Limb (tissue), 2 donors: ENCODE data around the gene FPR1.

Experiments
- DNase-seq, 2 donors: peaks; one replicate each; pipeline ENCODE4 v3.0.0-alpha.2; 2016; ENCODE audit errors: extremely low spot score in 2 of 2

FPR1 gene, protein sequence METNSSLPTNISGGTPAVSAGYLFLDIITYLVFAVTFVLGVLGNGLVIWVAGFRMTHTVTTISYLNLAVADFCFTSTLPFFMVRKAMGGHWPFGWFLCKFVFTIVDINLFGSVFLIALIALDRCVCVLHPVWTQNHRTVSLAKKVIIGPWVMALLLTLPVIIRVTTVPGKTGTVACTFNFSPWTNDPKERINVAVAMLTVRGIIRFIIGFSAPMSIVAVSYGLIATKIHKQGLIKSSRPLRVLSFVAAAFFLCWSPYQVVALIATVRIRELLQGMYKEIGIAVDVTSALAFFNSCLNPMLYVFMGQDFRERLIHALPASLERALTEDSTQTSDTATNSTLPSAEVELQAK

DNA sequence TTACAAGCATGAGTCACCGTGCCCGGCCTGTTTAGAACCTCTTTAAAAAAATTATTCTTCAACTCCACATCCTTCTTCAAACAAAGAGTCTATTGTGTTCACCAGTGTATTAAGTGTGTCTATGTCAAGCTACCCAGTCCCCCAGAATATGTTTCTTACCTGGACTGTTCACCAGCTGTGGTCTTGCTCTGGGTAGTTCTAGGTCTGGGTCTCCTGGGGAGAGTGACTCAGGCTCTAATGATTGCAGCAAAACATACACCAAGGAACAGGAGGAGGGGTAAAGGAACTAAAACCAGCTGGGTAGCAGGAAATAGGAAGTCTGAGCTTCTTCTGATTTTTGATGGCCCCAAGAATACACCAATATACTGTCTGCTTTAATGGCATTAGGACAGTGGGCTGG lies at the start of gene FPR1:
Gene FPR1, minus strand, starts transcription at position 224 of the 400 bp plus-strand sequence. CDS start 4,884 bp downstream, outside the sequence.
- DNase-seq: no peak

DNA sequence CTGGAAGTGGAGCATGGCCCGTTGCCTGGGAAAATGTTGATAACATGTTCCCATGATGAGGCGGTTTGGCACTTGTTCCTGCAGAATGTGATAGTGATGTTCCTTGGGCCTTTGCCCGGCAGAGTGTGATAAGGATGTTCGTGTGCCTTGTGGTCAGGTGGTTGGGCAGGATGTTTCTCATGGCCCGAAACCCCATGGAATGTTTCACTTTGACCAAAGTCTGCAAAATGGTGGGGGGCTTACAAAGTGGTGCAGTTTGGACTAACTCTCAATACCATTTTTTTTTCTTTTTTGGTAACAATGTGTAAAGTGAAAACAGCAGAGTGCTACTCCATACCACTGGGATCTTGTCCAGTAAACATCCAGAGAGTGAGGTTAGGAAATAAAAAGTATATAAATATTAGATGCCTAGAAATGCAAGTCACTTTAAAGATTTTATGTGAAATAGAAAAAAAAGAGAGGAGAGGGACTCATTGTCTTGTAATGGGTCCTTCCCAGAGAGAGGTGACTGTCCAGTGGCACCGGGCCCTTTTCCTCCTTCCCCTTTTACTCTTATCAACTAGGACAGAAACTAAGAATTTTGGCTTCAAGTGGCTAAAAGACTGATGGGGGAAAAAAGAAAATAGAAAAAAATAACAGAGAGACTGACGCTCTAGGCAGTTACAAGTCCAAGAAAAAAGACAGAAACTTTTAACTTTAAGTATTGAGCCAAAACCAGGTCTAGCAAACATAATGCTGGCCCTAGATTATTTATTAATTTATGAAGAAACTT lies 49.0 kb upstream of the FPR1 start:
- DNase-seq: no peak

DNA sequence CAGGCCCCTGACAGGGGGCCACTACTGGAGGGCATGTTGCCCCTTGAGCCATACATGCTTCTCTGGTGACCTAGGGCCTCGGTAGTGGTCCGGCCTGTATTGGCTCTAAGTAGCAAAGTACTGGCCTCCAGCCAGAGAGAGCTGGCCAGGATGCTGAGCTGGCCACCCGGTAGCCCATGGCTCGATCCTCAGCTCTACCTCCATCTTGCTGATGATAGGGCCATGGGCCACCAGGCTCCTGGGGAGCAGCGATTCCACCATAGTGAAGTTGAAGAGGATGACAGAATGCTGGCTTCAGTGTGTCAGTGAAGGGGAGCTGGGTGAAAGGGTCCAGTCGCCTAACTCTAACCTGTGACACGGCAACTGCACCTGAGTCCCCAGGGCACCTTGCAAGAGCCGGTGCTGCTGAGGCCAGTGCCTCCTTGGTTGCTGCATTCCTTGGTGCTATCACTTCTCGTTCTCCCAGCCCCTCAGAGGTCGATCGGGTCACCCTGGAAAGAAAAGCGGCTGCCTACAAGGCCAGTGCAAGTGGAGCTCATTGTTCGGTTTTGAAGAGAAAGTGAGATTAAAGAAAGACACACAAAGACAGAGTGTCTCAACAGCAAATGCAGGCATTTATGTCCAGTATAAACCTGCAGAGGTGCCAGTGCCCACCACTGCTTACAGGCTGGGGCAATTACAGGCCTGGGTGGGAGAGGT lies 48.2 kb upstream of the FPR1 start:
- DNase-seq: no peak

DNA sequence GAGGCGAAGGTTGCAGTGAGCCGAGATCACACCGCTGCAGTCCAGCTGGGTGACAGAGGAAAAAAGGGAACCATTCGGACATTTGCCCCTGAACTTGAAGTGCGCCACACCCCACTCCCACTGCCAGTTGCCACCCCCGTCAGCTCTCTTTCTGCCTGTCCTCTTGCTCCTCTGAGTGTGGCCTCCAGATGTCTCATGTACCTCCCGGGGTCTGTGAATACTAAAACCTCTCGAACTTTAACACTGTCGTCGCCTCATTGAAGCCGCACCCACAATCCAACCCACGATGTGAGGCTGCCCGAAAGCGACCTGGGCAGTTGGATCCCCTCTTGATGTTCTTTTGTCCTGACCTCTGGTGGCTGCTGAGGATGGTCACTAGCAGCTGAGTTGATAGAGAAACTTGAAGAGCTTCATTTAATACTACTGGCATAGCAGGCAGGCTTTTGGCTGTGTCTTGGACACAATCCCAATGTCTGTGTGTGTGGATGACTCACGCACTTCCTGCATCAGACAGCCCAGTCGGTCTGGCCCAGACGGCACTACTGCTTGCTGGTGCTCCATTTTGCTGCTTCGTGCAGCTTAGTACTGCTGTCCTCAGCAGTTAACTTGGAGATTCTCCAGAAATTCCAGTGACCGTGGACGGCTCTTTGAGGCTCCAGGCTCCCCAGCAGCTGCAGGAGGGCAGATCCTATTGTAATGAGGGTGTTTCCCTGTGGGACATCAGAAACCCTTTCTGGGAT lies 47.5 kb upstream of the FPR1 start:
- peak; percentile 37 to 54 for DNase-seq

DNA sequence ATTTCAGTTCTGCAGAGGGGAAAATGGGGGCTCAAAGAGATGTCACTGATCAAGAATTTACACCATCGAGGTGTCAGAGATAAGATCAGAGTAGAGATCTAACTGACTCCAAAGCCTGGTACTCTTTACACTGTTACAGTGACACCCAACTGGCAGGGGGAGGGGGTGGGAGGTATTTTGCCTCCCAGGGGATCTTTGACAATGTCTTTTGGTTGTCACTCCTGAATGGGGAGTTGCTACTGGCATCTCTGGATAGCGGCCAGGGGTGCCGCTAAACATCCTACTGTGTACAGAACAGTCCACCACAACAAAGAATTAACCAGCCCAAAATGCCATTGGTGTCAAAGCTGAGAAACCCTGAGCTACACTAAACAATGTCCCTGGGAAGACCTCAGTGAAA lies 46.4 kb upstream of the FPR1 start:
- DNase-seq: no peak

DNA sequence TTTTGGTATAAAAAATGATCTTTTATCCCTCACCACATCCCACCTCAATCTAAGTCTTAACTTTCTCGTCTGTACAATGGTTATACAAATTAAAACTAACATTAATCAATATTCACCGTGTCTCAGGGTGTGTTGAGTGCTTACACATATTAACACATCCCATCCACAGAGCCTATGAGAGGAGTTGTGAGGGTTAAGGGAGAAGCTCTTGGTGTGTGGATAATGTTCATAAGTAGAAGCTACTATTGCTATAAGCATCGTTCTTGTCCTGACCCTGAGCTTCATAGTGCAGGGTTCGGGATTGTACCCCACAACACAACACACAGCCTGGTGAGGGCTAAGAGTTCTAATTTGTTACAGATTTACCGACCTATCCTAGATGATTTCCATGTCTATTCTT lies 45.8 kb upstream of the FPR1 start:
- DNase-seq: no peak

DNA sequence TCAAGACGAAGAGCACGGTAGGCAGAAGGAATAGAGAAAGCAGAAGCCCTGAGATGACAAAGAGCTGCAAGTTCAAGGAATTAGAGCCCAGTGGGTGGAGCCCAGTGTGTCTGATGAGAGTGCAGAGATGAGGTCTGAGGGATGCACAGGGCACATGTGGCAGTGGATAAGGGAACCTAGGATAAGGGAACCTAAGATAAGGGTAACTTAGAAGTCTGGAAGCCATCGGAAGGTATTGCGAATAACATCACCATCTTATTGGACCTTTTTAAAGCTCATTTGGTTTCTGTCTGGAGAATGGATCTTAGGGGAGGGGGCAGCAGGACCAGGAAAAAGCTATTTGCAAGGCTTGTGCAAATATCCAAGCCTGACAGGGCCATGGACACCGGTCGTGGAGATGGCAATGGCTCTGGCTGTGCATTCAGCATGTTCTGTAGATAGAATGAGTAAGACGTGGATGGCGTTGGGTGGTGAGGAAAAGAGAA lies 44.6 kb upstream of the FPR1 start:
- DNase-seq: no peak

DNA sequence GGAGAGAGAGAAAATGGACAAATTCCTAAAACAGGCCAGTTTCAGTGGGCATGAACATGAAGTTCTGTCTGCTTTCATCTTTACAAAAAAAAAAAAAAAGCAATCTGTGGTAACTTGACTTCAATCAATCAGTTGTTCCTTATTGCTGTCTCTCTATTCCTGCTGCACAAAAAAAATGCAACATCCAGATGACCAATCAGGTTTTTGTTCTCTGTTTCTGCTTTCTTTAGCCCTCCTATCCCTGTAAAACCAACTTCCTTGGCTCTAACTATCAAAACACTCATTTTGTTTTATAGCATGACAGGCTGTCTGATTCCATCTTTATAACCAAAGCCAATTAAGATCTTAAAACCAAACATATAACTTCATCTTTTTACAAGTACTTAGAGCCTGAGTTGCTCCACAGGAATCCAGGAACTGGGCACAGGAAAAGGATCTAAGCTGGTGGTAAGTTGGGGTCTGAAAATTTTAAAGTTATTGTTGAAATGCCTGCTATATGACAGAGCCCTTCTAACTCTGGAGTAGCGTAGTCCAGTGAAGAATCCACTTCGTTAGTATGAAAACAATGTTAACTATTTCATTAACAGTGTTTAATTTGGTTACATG lies 43.3 kb upstream of the FPR1 start, which contains the start of gene FPR3:
Gene FPR3, plus strand, starts transcription at position 273 of the 606 bp plus-strand sequence. CDS start 28,592 bp downstream, outside the sequence.
- DNase-seq: no peak

DNA sequence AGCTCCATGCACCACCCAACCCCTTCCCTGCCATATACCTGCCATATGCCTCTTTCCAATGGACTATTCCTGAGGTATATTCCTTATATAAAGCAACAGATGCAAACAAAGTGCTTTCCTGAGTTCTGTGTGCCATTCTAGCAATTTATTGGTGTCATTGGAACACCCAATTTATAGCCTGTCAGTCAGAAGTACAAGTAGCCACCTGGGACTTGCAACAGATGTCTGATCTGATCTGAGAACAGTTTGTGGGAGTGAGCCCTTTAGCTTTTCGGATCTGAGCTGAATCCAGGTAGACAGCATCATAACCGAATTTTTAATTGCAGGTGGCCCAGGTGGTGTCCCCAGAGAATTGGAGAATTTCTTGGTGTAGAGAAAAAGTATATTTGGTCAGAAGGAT lies 42.3 kb upstream of the FPR1 start:
- DNase-seq: no peak

DNA sequence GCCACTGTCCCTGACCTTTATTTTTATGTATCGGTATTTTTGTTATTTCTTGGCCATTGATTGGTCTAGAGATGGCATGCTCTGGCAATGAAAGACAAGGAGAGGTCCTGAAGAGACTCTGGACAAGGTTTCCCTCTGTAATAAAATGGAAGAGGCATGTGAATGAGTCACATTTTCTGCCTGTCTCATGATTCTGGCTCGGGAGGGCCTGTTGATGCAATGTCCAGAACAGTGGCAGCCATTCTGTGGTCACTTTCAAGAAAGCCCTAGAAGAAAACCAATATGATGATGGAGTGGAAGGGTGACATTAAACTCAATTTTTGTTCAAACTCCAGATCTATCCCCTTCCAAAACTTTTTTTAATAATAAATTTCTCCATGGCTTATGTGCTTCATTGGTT lies 41.3 kb upstream of the FPR1 start:
- DNase-seq: no peak

DNA sequence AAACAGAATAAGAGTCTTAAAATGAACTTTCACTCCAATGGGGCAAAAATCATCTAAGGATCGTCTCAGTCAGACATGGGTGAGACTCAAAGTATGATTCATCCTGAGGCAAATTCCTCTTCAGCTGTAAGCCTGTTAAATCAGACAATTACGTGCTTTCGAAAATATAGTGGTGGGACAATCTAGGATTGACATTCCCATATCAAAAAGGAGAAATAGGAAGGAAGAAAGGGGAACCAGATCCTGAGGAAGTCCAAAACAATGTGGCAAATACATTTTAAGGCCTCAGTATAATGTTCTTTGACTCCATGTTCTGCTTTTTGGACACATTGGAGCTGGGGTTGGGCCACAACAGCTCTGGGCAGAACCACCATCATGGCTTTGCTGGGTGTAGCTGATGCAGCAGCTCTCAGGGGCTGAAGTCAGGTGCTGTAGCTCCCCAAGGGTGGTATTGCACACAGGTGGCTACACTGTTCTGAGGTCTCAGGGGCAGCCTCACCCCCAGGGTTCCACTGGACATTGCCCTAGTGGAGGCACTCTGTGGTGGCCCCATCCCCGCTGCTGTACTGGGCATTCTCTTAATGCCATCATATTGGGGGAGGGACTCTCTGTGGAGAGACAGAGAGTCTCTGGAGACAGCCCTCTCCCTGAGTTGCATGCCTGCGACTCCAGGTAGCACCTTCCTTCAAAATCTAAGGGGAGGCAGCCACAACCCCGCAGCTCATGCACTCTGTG lies 37.5 kb upstream of the FPR1 start:
- DNase-seq: no peak

DNA sequence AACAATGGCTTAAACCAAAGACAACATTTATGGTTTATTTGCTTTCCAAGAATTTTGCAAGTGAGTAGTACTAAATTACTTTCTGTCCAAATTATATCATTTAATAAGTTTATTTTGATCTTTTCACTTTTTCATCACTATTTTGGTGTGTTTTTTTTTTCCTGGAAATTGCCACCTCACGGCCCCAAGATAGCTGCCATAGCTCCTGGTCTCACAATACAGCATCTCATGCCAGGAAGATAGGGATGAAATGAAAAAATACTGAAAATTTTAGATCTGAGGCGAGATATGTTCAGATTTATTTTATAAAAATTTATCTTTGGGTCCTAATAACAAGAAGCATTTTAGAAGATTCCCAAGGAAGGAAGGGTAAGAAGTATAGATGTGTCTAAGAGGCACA lies 36.4 kb upstream of the FPR1 start:
- no peak for DNase-seq

DNA sequence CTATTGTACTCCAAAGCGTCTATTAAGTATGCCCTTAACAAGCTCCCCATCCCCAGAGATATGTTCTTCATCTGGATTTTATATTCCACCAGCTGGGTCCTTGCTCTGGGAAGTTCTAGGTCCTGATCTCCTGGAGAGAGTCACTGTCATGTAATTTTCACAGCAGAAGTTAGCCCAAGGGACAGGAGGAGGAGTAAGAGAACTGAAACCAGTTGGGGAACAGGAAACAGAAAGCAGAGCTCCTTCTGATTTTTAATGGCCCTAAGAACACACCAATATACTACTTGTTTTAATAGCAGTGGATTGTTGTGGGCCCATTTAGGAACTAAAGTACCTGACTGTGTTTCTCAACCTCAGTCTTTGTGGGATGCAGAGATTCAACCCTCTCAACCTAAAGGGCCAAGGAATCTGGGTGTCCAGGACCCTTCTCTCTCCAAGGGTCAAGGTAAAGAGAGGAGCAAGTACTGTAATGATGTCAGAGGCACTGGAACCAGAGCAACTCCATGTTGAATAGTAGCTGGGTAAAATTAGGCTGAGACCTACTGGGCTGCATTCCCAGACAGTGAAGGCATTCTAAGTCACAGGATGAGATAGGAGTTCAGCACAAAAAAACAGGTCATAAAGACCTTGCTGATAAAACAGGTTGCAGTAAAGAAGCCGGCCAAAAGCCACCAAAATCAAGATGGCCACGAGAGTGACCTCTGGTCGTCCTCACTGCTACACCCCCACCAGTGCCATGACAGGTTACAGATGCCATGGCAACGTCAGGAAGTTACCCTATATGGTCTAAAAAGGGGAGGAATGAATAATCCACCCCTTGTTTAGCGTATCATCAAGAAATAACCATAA lies 35.2 kb upstream of the FPR1 start:
- no peak for DNase-seq

DNA sequence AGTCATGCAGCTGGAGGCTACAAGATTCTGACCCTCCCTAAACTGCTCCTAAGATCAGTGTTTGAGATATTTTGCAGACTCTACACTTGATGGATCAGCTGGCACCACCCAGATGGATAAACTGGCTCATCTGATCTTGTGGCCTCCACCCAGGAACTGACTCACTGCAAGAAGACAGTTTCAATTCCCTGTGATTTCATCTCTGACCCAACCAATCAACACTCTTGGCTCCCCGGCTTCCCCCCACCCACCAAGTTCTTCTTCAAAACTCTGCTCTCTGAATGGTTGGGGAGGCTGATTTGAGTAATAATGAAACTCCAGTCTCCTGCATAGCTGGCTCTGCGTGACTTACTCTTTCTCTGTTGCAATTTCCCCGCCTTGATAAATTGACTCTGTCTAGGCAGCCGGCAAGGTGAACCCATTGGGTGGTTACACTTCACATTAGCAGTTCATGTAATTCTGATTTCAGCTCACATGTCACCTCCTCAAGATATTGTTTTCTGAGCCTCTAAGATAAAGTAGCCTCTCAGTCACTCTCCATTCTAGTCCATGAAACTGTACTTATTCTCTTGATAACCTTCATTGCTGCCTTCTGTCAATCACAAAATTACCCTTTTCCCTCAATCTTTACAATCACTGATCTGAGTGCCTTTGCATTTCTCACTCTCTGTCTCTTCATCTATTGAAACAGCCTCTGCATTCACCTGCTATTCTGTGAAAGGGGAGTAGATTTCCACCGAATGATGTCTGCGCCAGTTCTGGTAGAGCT lies 33.4 kb upstream of the FPR1 start:
- DNase-seq: no peak

DNA sequence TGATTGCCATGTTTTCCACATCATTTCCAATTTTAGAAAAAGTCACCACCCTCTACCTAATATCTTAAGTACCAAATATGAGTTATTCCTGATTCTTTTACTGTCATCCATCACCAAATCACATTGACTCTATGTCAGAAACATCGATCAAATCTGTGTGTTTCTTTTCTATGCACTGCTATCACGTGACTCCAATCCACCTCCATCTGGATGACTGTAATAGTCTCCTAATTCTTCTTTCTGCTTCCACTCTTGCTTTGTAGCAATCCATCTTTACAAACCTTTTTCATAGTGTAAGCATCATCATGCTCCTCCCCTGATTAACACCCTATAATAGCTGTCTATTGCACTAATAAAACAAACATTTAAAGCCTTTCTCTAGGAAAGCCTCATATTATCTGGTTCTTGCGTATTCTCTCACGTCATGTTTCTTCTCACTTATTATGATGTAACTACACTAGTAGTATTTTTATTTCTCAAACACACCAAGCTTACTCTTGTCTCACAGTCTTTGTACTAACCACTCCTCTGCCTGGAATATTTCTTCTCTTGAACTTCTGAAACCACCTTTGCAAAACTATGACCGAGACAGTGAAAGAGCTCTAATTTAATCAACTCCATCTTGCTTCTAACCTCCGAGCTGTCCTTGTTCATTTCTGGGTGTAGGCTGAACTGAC lies 32.6 kb upstream of the FPR1 start:
- DNase-seq: no peak

DNA sequence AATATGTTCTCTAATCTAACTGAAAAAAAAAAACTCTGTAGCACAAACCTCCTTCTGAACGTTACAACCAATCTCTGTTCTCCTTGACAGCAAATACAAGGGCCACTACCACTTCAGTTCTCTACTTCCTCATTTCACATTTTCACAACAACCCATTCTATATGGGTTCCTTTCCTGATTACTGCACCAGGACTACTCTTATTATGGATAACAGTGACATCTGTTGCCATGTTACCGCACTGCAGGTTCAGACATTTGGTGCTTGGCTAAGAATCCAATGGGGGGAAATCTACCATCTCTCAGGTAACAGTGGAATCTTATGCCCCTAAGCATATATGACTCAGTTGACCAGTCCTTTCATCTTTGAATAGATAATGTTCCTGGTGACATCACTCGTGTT lies 31.7 kb upstream of the FPR1 start:
- DNase-seq: no peak

DNA sequence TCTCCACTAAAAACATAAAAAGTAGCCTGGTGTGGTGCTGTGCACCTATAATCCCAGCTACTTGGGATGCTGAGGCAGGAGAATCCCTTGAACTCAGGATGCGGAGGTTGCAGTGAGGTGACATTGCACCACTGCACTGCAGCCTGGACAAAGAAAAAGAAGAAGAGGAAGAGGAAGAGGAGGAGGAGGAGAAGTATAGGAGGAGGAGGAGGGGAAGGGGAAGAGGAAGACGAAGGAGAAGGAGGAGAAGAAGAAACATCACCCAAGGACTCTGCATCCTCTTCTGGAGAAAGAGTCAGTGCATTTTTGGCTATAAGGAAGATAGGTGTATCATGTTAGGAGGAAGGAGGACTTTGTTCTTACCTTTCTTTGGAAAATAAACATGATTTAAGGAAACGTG lies 30.3 kb upstream of the FPR1 start:
- no peak for DNase-seq

DNA sequence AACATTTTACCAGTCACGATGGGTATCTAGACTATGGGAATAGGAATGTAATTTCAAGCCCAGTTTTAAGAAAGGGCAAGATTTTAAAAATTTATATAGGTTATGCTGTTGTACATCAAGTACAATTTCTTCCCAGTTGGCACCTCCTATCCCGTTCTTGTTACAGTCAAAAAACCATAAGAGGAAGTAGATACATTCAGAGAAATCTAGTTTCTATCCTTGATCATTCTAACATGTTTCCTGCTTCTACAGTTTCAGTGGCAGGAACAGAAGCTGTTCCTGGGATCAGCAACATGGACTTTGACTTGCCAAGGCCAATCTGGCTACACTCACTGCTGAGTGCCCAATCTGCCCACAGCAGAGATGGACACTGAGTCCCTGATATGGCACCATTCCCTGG lies 28.6 kb upstream of the FPR1 start:
- no peak for DNase-seq
